Spleen (tissue), 7 donors: ENCODE data around the gene ENPP6.

Source experiments
- POLR2A ChIP-seq, 3 donors: fragments of 450-650 bp; IDR thresholded peaks; one replicate each; pipeline ENCODE4 v1.5.1; 2017; ENCODE audit warnings: antibody characterized with exemption in 3 of 3, mild to moderate bottlenecking in 1 of 3
- TF ChIP-seq, protein P1 (sequence below), 11 experiments: fragments of 200-600 bp in 7 of 11; fragments of 450-650 bp in 4 of 11; sonication (generic) in 4 of 11; IDR thresholded peaks in 8 of 11; conservative IDR thresholded peaks in 3 of 11; 1 replicate in 7 of 11; 2 replicates in 4 of 11; pipeline versions ENCODE4 v1.4.0 to v1.8.0; 2016 to 2021; ENCODE audit warnings: antibody characterized with exemption in 11 of 11, inconsistent platforms in 4 of 11, mild to moderate bottlenecking in 1 of 11
- donor health status: DM: no; HTN: no; CAD: no; lungs with moderate emphysema.
- donor health status: DM: no; HTN: no; CAD: no.
- donor health status: DM: no; HTN: no; CAD: no.

DNA sequence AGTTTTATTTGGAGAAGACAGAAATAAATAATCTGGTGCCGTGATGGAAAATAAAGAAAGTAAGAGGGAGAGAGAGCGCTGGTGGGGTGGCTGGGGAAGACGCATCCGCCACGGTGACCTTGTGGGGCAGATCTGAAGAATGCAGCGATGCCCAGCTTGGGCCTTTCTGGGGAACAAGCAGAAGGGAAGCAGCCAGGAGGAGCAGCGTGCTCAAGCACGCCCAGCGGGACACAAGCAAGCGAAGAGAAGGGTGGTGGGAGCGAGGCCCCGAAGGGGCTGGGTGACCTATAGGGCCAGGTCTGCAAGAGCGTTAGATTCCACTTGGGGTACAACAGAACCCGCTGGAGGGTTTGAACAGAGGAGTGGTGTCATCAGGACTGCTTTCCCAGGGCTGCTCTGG is 12.4 kb downstream of the ENPP6 start:
- TF ChIP-seq, protein P1, sequence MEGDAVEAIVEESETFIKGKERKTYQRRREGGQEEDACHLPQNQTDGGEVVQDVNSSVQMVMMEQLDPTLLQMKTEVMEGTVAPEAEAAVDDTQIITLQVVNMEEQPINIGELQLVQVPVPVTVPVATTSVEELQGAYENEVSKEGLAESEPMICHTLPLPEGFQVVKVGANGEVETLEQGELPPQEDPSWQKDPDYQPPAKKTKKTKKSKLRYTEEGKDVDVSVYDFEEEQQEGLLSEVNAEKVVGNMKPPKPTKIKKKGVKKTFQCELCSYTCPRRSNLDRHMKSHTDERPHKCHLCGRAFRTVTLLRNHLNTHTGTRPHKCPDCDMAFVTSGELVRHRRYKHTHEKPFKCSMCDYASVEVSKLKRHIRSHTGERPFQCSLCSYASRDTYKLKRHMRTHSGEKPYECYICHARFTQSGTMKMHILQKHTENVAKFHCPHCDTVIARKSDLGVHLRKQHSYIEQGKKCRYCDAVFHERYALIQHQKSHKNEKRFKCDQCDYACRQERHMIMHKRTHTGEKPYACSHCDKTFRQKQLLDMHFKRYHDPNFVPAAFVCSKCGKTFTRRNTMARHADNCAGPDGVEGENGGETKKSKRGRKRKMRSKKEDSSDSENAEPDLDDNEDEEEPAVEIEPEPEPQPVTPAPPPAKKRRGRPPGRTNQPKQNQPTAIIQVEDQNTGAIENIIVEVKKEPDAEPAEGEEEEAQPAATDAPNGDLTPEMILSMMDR (IDR thresholded peaks at IDR 0.05 in 8 of 11, conservative IDR thresholded peaks at IDR 0.05 in 3 of 11) = no peak
- TF ChIP-seq POLR2A (IDR thresholded peaks at IDR 0.05) = no peak
